ENCODE results near the gene APBB3.
"Not testable (repeated sequence)": the region's sequence is repeated elsewhere in the genome, so short reads cannot be mapped to it uniquely, and the experiment has no call there.

Gene APBB3

GRCh38 chr5:140602147-140602546 lies 37.7 kb upstream of the APBB3 start:
- peaks cover 0 to 98% (median 19%) of the 10 kb centered on the region in 10 experiments; a peak in 12 of 20 replicates for H3K4me1 ChIP-seq
- peak overlapping the region in 4 of 11 experiments; percentile 52 to 88 (median 72); a peak in 8 of 22 replicates for H3K9ac ChIP-seq
- H3K27me3 ChIP-seq, result no peaks in the 10 kb centered on the region
- TF ChIP-seq Cebpa-rat (IDR thresholded peaks at IDR 0.05), result no peak
- H3K27ac ChIP-seq, result peak overlapping the region in 9 of 11 experiments; percentile 33 to 99 (median 73); a peak in 17 of 22 replicates
- H4K20me1 ChIP-seq, result no peaks in the 10 kb centered on the region
- peaks cover 0 to 71% (median 3%) of the 10 kb centered on the region in 11 experiments; a peak in 9 of 22 replicates for H3K9me3 ChIP-seq (replicated peaks in 1 of 11)
- peaks cover 0 to 49% (median 0%) of the 10 kb centered on the region in 11 experiments; a peak in 7 of 22 replicates for H3K36me3 ChIP-seq
- peak overlapping the region in 6 of 11 experiments; percentile 49 to 98 (median 60); a peak in 10 of 22 replicates for H3K4me2 ChIP-seq
- H3K4me3 ChIP-seq, result no peak overlapping the region

GRCh38 chr5:140600096-140600495 lies 35.7 kb upstream of the APBB3 start:
- no peaks in the 10 kb centered on the region for H4K20me1 ChIP-seq
- peak overlapping the region in 3 of 11 experiments; percentile 33 to 98 (median 92); a peak in 5 of 22 replicates for H3K4me2 ChIP-seq
- H3K27ac ChIP-seq, result peak overlapping the region in 4 of 11 experiments; percentile 9 to 99 (median 92); a peak in 6 of 22 replicates
- H3K27me3 ChIP-seq, result no peaks in the 10 kb centered on the region
- peak overlapping the region in 2 of 10 experiments; percentile 61 to 69; a peak in 3 of 20 replicates for H3K4me3 ChIP-seq
- H3K36me3 ChIP-seq, result peaks cover 0 to 39% (median 0%) of the 10 kb centered on the region in 11 experiments; a peak in 6 of 22 replicates
- H3K9me3 ChIP-seq (replicated peaks in 1 of 11), result peaks cover 0 to 53% (median 3%) of the 10 kb centered on the region in 11 experiments; a peak in 9 of 22 replicates
- TF ChIP-seq Cebpa-rat (IDR thresholded peaks at IDR 0.05), result no peak
- peaks cover 0 to 100% (median 34%) of the 10 kb centered on the region in 10 experiments; a peak in 14 of 20 replicates for H3K4me1 ChIP-seq
- peak overlapping the region in 2 of 11 experiments; percentile 45 to 88; a peak in 3 of 22 replicates for H3K9ac ChIP-seq

GRCh38 chr5:140598836-140599235 lies 34.4 kb upstream of the APBB3 start:
- peak overlapping the region in 3 of 11 experiments; percentile 90 to 98 (median 92); a peak in 6 of 22 replicates for H3K4me2 ChIP-seq
- H3K27ac ChIP-seq, result peak overlapping the region in 5 of 11 experiments; percentile 30 to 99 (median 91); a peak in 9 of 22 replicates

GRCh38 chr5:140596321-140596741 lies 31.9 kb upstream of the APBB3 start:
- Histone ChIP-seq H3K4me2 (peak overlapping the region in 7 of 11 experiments; percentile 55 to 98 (median 90); a peak in 14 of 22 replicates), H3K9ac (peak overlapping the region in 5 of 11 experiments; percentile 73 to 96 (median 78); a peak in 10 of 22 replicates), H3K9me3 (replicated peaks in 1 of 11) (peaks cover 0 to 23% (median 0%) of the 10 kb centered on the region in 11 experiments; a peak in 6 of 22 replicates), H4K20me1 (no peaks in the 10 kb centered on the region), H3K27ac (peak overlapping the region in 8 of 11 experiments; percentile 44 to 99 (median 89); a peak in 15 of 22 replicates), H3K4me1 (peaks cover 0 to 94% (median 39%) of the 10 kb centered on the region in 10 experiments; a peak in 15 of 20 replicates), H3K36me3 (peaks cover 0 to 31% (median 0%) of the 10 kb centered on the region in 11 experiments; a peak in 5 of 22 replicates), H3K4me3 (peak overlapping the region in 4 of 10 experiments; percentile 21 to 69 (median 58); a peak in 6 of 20 replicates), H3K27me3 (no peaks in the 10 kb centered on the region)
- no peak for TF ChIP-seq Cebpa-rat (IDR thresholded peaks at IDR 0.05)

More at GRCh38 chr5:140598836-140599235, 34.4 kb upstream of the APBB3 start:
- Histone ChIP-seq H3K4me3 (peak overlapping the region in 3 of 10 experiments; percentile 56 to 69 (median 61); a peak in 6 of 20 replicates), H3K9ac (peak overlapping the region in 2 of 11 experiments; percentile 93 to 96; a peak in 4 of 22 replicates), H3K27me3 (no peaks in the 10 kb centered on the region), H3K4me1 (peaks cover 0 to 100% (median 43%) of the 10 kb centered on the region in 10 experiments; a peak in 14 of 20 replicates), H4K20me1 (no peaks in the 10 kb centered on the region), H3K36me3 (peaks cover 0 to 39% (median 0%) of the 10 kb centered on the region in 11 experiments; a peak in 6 of 22 replicates), H3K9me3 (replicated peaks in 1 of 11) (peaks cover 0 to 47% (median 3%) of the 10 kb centered on the region in 11 experiments; a peak in 9 of 22 replicates)
- no peak for TF ChIP-seq Cebpa-rat (IDR thresholded peaks at IDR 0.05)

- Histone ChIP-seq H3K4me1 (peaks cover 0 to 94% (median 42%) of the 10 kb centered on the region in 10 experiments; a peak in 15 of 20 replicates), H3K27me3 (no peaks in the 10 kb centered on the region), H3K4me3 (peak overlapping the region in 4 of 10 experiments; percentile 20 to 69 (median 58); a peak in 5 of 20 replicates), H3K27ac (peak overlapping the region in 9 of 11 experiments; percentile 44 to 99 (median 88); a peak in 18 of 22 replicates), H3K36me3 (peaks cover 0 to 25% (median 0%) of the 10 kb centered on the region in 11 experiments; a peak in 4 of 22 replicates), H4K20me1 (no peaks in the 10 kb centered on the region), H3K9me3 (replicated peaks in 1 of 11) (peaks cover 0 to 17% (median 0%) of the 10 kb centered on the region in 11 experiments; a peak in 2 of 22 replicates), H3K9ac (peak overlapping the region in 6 of 11 experiments; percentile 51 to 96 (median 78); a peak in 13 of 22 replicates), H3K4me2 (peak overlapping the region in 8 of 11 experiments; percentile 2 to 98 (median 86); a peak in 15 of 22 replicates)
- peak in 2 of 11 experiments; percentile 43 to 63; a peak in 4 of 22 replicates for TF ChIP-seq Cebpa-rat (IDR thresholded peaks at IDR 0.05)
Measured at GRCh38 chr5:140595538-140596300, 31.3 kb upstream of the APBB3 start.

GRCh38 chr5:140594169-140594568 lies 29.8 kb upstream of the APBB3 start:
- Histone ChIP-seq H3K4me3 (peak overlapping the region in 3 of 10 experiments; percentile 27 to 34 (median 27); a peak in 3 of 20 replicates), H3K27ac (peak overlapping the region in 6 of 11 experiments; percentile 55 to 99 (median 90); a peak in 12 of 22 replicates), H3K9ac (peak overlapping the region in 5 of 11 experiments; percentile 36 to 93 (median 68); a peak in 8 of 22 replicates), H3K4me2 (peak overlapping the region in 5 of 11 experiments; percentile 83 to 98 (median 92); a peak in 10 of 22 replicates), H3K4me1 (peaks cover 0 to 94% (median 52%) of the 10 kb centered on the region in 10 experiments; a peak in 15 of 20 replicates), H4K20me1 (no peaks in the 10 kb centered on the region), H3K36me3 (peaks cover 0 to 20% (median 0%) of the 10 kb centered on the region in 11 experiments; a peak in 4 of 22 replicates), H3K27me3 (no peaks in the 10 kb centered on the region), H3K9me3 (replicated peaks in 1 of 11) (peaks cover 0 to 8% (median 0%) of the 10 kb centered on the region in 11 experiments; a peak in 2 of 22 replicates)
- TF ChIP-seq Cebpa-rat (IDR thresholded peaks at IDR 0.05), result no peak

- peak overlapping the region in 1 of 10 experiments; percentile 34; a peak in 1 of 20 replicates for H3K4me3 ChIP-seq
- H3K4me2 ChIP-seq, result peak overlapping the region in 3 of 11 experiments; percentile 90 to 98 (median 92); a peak in 6 of 22 replicates
- H3K4me1 ChIP-seq, result peaks cover 0 to 94% (median 63%) of the 10 kb centered on the region in 10 experiments; a peak in 15 of 20 replicates
- H3K27ac ChIP-seq, result peak overlapping the region in 5 of 11 experiments; percentile 10 to 99 (median 91); a peak in 7 of 22 replicates
- H3K9me3 ChIP-seq (replicated peaks in 1 of 11); H4K20me1 ChIP-seq; H3K9ac ChIP-seq; H3K27me3 ChIP-seq: not testable (repeated sequence)
- peaks cover 0 to 10% (median 0%) of the 10 kb centered on the region in 11 experiments; a peak in 1 of 22 replicates for H3K36me3 ChIP-seq
Measured at GRCh38 chr5:140593070-140593469, 28.7 kb upstream of the APBB3 start.
